H4 (cell line): ENCODE measurements around the gene BZW1. TPM values are rescaled to one million over a fixed set of nuclear protein-coding genes. Genes with fewer than 3 reads are reported as not detected.

Source experiments
- DNase-seq: peaks from one replicate; pipeline ENCODE4 v3.0.0-alpha.2; 2015; ENCODE audit warnings: low spot score
- total RNA-seq: library from RNA; depleted of rRNA; stranded (reverse); fragments of >200 nt; shearing (Covaris generic); gene quantifications from 2 replicates; pipeline ENCODE4 v1.2.3, GENCODE V29; 2014

The BZW1 gene
- total RNA-seq, 1 experiment from 2014 or later: 428 TPM

GRCh38 chr2:200834701-200835100 is 23.0 kb downstream of the BZW1 start:
- no peak for DNase-seq

GRCh38 chr2:200839513-200839912 is 27.8 kb downstream of the BZW1 start:
- DNase-seq: no peak

GRCh38 chr2:200843993-200844948 is 32.6 kb downstream of the BZW1 start:
- no peak for DNase-seq

GRCh38 chr2:200845194-200845593 is 33.5 kb downstream of the BZW1 start:
- no peak for DNase-seq

- no peak for DNase-seq
Observed at GRCh38 chr2:200845669-200846325, 34.1 kb downstream of the BZW1 start.

GRCh38 chr2:200847269-200847668 is 35.6 kb downstream of the BZW1 start:
- DNase-seq: no peak

- no peak for DNase-seq
Observed at GRCh38 chr2:200847939-200848338, 36.2 kb downstream of the BZW1 start.

GRCh38 chr2:200850512-200851256 is 39.0 kb downstream of the BZW1 start:
- no peak for DNase-seq

GRCh38 chr2:200851398-200852248 is 39.9 kb downstream of the BZW1 start:
- no peak for DNase-seq

GRCh38 chr2:200852605-200853004 is 40.9 kb downstream of the BZW1 start:
- no peak for DNase-seq

- no peak for DNase-seq
Observed at GRCh38 chr2:200856806-200857205, 45.1 kb downstream of the BZW1 start.

- no peak for DNase-seq
Observed at GRCh38 chr2:200860092-200860795, 48.5 kb downstream of the BZW1 start.

- DNase-seq: no peak
Observed at GRCh38 chr2:200861617-200862155, 50.0 kb downstream of the BZW1 start.

GRCh38 chr2:200862532-200863000 is 50.9 kb downstream of the BZW1 start:
- DNase-seq: peak; percentile 65

- DNase-seq: no peak
Observed at GRCh38 chr2:200863782-200864175, 52.1 kb downstream of the BZW1 start.

GRCh38 chr2:200864176-200865034 is 52.7 kb downstream of the BZW1 start, which contains the start of gene CLK1:
Gene CLK1 (minus strand): TSS chr2:200864658. CDS start chr2:200861862, 2,796 bp downstream.
- peak; percentile 91 for DNase-seq

GRCh38 chr2:200869014-200869413 is 57.3 kb downstream of the BZW1 start:
- no peak for DNase-seq

- DNase-seq: no peak
Observed at GRCh38 chr2:200871151-200871550, 59.4 kb downstream of the BZW1 start.

- DNase-seq: no peak
Observed at GRCh38 chr2:200873560-200873959, 61.9 kb downstream of the BZW1 start.
